ENCODE results near the gene UBL4B. TPM values are rescaled to one million over a fixed set of nuclear protein-coding genes. Genes with fewer than 3 reads are reported as not detected.
A peak's percentile ranks its signal among the peaks of the same experiment; 100 is the strongest.

UBL4B gene
- polyA plus RNA-seq, 3 donors, result not detected

DNA sequence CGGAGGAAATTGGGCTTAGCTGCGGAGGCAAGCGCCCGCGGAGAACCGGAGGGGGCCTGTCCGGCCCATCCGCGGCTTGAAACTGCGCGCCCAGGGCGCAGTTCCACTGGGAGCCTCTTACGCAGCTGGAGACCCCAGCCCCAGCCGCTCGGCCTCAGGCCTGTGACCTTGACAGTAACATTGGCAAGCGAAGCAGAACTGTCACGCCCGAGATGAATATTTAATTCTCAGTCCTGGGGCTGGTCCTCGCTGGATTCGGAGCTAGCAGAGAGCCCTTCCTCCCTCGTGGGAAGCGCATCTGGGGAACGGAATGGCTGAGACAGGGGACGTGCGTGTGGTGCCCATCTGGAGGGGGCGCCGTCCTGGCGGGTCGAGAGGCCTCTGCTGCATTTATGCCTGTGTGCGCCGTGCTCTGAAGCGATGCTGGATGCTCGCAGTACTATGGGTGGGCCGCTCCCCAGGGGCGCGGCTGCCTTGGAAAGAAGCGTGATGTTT is 39.0 kb downstream of the UBL4B start:
- DNase-seq (ENCODE audit: low read depth in 3 of 3, low spot score in 2 of 3), result no peak

DNA sequence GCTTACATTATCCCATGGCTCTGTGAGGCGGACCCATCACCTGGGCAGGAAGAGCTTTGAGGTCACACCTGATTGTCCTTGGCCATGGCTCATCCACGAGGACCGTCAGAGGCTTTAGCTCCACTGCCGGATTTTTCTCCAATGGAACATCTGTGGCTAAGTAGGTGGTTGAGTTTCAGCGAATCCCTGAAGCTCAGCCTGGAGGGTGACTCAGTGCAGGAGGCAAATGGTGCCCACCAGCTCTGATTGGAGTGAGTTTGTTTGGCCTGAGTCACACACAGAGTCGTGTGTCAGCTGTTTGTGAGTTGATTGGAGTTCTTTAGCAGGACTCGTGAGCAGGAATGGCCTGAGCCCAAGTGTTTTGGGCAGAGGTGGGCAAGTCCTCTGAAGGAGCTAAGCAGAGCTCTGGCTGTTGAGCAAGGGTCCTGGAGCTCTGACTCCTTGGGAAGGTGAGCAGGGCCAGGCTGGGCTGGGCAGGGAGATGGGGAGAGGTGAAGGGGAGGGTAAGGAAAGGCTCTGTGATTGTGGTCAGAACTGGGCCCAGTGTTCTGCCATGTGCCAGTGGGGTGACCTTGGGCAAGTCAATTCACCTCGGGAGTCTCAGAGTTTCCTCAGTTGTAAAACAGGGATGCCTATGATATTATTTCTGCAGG is 40.0 kb downstream of the UBL4B start:
- DNase-seq (ENCODE audit: low read depth in 3 of 3, low spot score in 2 of 3), result no peak

DNA sequence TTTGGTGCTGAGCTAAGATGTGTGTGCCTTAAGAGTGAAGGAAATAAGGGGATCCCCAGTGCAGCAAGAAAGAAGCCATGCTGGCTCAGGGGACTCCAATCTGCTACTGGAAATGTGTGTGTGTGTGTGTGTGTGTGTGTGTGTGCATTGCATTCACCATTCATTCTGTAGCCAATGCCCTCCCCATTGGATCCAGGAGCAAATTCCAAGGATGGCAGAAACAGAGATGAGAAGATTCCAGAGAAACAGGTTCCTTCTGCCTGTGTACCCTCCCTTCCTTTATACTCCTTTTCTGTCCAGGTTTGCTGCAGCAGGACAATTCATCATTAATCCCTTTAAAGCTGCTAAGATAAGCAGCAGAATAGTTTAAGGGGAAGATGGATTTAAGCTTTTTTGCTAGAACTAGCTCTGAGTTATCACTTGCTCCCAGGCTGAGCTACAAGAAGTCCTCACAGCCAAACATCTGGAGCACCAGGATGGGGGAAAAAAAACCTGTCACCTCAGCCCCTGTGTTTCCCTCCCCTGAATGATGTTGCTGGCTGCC is 41.2 kb downstream of the UBL4B start:
- no peak for DNase-seq (ENCODE audit: low read depth in 3 of 3, low spot score in 2 of 3)

DNA sequence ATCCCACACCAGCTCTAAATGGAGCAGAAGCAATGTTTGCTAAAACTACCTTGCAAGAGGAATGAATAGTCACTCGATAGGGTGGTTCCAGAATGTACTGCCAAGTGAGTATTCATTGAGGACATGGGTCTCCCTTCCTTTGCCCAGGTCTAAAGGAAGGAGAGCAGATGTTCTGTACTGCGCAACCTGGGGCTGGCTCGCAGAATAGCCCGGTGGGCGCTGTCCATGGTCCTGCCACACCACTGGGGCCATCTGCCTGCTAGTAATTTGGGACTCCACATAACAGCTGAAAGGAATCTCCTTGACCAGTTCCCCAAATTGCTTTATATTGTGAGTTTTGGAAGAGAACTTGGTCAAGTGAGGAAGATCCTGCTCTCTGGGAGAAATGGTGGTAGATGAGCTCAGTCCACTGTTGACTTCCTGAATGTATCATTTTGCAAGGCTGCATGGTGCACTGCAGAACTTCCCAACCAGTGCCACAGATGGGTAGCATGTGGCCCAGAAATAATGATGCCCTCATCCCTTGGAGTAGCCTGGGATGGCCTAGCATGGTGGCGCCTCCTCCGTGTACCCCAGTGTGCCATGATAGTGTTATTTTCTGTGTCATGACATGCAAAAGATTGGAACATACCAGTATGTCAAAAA is 43.8 kb downstream of the UBL4B start:
- peak; percentile 32 to 70 (median 59) for DNase-seq (ENCODE audit: low read depth in 3 of 3, low spot score in 2 of 3)

DNA sequence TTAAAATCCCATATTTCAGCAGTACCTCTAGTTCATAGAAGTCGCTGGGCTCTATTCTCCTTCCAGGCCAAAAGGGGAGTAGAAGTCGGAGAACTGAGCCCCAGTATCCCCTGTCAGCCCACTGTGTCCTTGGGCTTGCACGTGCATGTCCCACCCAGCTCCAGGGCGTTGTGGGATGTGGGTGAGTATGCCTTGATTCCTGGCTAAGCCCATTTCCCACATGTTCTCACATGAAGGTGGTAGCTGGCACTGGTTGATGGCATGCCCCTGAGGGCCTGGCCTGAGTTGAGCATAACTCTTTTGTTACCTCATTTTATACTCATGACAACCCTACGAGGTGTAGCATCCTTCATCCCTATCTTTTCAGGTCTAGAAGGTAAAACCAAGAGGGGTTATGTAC is 46.0 kb downstream of the UBL4B start:
- no peak for DNase-seq (ENCODE audit: low read depth in 3 of 3, low spot score in 2 of 3)

DNA sequence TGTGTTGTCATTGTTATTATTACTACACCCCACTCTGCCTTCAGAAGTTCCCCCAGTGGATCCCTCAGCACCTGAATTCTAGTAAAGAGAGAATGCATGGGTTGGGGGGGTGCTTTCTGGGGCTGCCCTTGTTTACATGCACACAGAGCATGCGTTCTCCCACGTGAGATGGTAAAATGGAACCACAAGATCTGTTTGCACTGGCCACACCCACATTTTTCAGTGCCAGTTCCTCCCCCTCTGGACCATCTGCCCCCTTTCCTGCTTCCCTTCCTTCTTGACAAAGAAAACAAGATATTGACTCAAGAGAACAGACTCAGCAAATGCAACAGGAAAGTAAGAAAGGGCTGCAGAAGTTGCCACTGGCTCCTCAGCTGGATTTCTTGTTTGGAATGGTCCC is 46.9 kb downstream of the UBL4B start:
- no peak for DNase-seq (ENCODE audit: low read depth in 3 of 3, low spot score in 2 of 3)

DNA sequence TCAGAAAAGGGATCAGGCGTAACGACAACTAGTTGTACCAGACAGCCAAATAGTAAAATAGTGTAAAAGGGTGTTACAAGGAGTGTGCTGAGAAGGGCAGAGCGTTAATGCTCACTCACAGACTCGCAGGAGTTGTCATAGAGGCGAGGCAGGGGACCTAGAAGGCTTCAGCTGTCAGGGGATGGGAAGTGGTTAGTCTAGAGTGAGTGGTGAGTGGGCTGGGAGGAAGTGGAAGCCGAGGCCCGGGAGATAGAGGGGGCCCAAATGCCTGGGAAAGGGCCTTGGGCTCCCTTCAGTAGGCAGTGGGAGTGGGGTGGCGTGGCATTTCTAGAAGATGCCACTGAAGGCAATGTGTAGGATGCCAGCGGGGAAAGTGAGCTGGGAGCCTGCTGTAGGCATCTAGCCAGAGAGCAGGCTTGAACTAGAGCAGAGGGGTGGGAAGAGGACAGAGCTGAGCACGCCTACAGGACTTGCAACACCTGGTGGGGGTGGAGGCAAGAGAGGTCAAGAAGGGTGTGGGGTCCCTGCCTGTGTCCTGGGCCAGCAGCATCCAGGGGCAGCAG is 48.4 kb downstream of the UBL4B start:
- no peak for DNase-seq (ENCODE audit: low read depth in 3 of 3, low spot score in 2 of 3)

DNA sequence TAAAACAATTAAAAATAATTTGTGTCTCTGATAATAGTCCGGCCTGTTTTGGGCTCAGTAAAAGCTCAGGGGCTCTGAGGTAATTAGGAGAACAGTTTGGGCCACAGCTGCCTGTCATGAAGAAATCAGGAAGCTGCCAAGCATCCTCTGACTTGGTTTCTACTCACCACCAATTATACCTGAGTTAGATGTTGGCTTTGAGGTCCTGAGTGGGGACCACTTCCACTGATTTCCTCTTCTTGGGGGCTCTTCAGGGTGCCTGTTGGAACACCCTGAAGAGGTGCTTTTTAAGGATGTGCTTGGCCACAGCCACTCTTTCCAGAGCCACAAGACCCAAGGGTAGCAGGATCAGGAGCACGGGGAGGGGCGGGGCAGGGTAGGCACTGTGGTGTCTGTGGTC is 48.9 kb downstream of the UBL4B start:
- DNase-seq (ENCODE audit: low read depth in 3 of 3, low spot score in 2 of 3), result no peak

DNA sequence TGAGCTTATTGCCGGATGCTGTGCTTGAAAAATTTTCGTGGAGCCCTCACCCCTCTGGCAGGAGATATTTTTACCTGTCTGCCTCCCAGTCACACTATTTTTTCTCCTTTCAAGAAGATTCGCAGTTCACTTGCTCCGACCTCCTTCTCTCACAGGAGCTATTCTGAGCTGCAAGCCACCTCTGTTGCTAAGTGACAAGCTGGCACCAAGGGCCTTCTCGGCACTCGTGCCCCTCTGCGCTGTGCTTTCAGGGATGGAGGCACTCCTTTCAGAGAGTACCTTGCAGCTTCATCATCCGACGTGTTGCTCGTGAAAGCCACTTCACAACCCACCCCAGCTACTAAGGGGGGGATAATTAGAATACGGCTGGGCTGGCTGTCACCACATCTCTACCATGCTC is 49.6 kb downstream of the UBL4B start:
- DNase-seq (ENCODE audit: low read depth in 3 of 3, low spot score in 2 of 3), result no peak

Other genes with a start within 250 kb of the UBL4B start
- gene CSF1, start 201.6 kb upstream of the UBL4B start, polyA plus RNA-seq (ENCODE audit: insufficient read length in 3 of 3), result 1 to 10 TPM; 6.8 to 8.1 (median 7.9) TPM
- gene AHCYL1, start 127.7 kb upstream of the UBL4B start, polyA plus RNA-seq (ENCODE audit: insufficient read length in 3 of 3), result 100 to 1,000 TPM; 120 to 126 (median 126) TPM
- 10 to 100 TPM; 40.4 to 48.3 (median 44.0) TPM for gene STRIP1, start 77.8 kb upstream of the UBL4B start, polyA plus RNA-seq (ENCODE audit: insufficient read length in 3 of 3)
- gene ALX3, start 41.8 kb upstream of the UBL4B start, polyA plus RNA-seq (ENCODE audit: insufficient read length in 3 of 3), result under 1 TPM in 1 of 3 donors, not detected in 2; 0.11 TPM
- gene SLC6A17, start 38.1 kb downstream of the UBL4B start, polyA plus RNA-seq (ENCODE audit: insufficient read length in 3 of 3), result under 1 TPM; 0.79 to 0.89 (median 0.83) TPM
- 1 to 10 TPM; 4.0 to 4.4 (median 4.3) TPM for gene KCNC4, start 97.9 kb downstream of the UBL4B start, polyA plus RNA-seq (ENCODE audit: insufficient read length in 3 of 3)
- 10 to 100 TPM in 2 of 3 donors, 1 to 10 TPM in 1; 9.9 to 10.4 (median 10.4) TPM for gene RBM15, start 226.9 kb downstream of the UBL4B start, polyA plus RNA-seq (ENCODE audit: insufficient read length in 3 of 3)

All from right renal cortex interstitium (tissue), 3 donors.